GM20000 (cell line): ENCODE data around the gene SCN1A.

Experiments used
- DNase-seq: peaks from one replicate; pipeline ENCODE4 v3.0.0; 2012; ENCODE audit warnings: low spot score
- TF ChIP-seq, protein P1 (sequence below): IDR thresholded peaks from 2 replicates; pipeline ENCODE4 v1.5.1; 2012; ENCODE audit warnings: mild to moderate bottlenecking, control low read depth; ENCODE audit errors: extremely low read depth, missing control alignments

The SCN1A gene

DNA sequence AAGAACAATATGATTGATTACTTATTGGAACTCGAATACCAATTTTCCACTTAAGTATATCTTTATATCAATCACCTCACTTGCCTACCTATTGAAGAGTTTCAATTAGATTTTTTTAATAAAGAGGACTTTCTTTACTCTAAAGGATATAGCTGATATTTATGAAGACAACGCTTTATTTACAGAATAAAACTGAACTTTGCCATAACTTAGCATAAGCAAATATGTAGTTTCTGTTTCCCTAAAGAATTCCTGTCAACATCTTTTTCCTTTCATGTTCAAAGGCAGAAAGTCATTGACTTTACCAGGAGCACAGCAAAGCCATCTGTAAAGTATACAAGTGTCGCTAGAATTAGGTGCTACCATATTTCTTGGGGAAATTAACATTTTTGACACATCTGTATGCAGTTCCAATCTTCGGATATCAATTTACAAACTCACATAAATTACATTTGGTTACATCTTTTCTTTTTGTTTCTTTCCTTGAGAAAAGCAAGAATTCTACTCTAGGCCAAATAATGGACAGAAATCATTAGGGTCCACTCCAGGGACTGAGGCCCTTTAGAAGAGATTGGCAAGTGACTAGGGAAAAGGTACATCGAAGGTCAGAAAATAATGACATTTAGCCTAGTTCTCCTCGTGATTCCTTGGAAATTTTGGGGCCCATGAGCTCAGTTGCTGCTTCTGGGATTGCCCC is 7.5 kb upstream of the SCN1A start:
- no peak for DNase-seq
- TF ChIP-seq, protein P1, sequence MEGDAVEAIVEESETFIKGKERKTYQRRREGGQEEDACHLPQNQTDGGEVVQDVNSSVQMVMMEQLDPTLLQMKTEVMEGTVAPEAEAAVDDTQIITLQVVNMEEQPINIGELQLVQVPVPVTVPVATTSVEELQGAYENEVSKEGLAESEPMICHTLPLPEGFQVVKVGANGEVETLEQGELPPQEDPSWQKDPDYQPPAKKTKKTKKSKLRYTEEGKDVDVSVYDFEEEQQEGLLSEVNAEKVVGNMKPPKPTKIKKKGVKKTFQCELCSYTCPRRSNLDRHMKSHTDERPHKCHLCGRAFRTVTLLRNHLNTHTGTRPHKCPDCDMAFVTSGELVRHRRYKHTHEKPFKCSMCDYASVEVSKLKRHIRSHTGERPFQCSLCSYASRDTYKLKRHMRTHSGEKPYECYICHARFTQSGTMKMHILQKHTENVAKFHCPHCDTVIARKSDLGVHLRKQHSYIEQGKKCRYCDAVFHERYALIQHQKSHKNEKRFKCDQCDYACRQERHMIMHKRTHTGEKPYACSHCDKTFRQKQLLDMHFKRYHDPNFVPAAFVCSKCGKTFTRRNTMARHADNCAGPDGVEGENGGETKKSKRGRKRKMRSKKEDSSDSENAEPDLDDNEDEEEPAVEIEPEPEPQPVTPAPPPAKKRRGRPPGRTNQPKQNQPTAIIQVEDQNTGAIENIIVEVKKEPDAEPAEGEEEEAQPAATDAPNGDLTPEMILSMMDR, result no peak

DNA sequence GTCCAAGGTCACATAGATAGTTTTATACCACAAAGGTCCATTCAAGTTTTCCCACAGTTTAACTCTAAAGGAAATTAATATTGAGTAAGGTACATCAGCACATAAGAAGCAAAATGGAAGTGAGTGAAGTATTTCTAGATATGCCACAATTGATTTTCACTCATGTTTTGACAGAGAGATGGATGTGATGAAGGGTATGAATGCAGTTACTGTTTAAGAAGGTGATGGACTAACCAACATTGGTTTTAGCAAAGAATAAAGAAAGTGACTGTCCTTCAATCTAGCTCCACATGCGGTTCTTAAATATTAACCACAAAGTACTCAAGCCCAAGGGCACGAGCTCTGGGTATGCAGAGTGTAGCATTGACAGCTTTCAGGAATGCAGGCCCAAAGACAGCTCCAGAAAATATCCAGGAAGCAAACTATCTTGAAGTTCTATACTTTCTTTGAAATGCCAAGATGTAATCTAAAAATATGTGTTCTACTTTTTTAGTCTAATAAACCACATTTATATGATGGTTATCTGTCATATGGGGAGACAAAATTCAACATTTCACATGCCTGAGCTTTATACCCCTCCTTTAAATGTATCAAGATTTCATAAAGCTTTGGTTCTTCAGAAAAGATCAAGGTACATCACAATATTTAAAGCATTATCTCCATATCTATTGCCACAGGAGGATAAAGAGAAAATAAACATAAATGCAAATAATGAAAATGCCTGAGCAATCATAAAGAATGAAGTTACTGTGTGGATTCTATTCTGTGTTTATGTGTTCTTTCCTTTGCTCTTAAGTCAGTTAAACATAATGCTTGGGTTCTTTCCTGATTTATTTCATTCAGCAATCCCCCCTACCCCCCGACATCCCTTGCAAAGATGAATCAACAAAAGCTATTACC is 6.7 kb upstream of the SCN1A start:
- DNase-seq, result no peak
- TF ChIP-seq, protein P1, result no peak

DNA sequence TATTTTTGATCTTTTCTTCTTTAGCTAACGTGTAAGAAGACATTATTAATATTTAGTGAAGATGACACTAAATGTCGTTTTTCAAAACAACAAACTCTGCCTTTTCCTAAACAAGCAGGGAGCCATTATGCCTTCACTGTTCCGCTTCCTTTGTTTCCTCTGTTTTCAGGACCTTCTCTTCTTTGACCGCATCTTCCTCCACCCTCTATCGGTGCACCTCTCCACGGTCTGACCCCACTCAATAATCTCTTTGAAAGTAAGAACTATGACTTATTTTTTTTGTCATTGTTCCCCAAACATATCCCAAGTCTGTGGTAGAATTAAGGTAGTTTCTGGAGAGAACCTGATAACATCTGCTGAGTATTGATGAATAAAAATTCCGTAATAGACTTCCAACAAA is 5.8 kb upstream of the SCN1A start:
- TF ChIP-seq, protein P1, result no peak

DNA sequence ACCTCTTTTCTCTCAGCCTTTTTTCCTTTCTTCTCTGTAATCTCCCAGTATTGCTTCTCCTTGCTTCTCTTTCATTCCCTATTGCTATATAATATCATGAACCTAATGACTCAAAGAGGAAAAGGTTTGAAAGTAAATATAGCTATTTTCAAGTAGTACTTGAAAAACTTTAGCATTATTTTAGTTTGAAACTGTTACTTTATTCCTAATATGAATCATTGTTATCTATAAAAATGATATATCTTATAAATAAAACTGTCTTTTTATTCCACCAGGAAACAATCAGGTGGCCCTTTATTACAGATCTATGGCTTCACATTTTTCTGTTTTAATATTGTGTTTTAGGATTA is 311 bp upstream of the SCN1A start:
- TF ChIP-seq, protein P1, result no peak
- DNase-seq, result no peak

More for the DNA sequence above, 5.8 kb upstream of the SCN1A start:
- no peak for DNase-seq

DNA sequence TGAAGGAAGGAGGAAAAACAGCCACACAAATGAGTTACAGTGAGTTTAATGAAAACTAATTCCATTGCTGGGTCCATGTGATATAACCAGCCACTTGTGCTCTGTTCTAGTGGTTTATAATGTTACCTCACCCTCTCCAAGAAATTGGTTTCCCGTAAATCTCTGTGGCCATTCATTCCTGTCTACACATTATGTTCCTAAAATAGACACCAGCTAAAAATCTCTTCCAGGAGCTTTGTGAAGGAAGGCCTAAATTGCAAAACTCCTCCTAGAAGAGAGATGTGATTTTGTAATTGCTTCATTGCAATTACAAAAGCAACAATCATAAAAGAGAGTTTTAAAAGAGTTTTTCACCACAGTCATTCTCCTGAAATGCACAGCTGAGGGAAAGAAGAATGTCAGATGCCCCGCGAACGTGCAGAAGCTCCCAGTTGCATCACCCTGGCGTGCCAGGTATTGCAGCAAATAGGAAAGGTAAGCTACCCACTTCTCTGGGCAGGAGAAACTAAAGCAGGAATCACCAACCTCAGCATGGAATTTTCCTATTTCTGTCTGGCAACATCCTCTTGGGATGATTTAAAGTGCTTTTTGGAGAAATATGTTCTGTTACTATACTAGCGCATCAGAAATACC is 1.7 kb downstream of the SCN1A start:
- no peak for DNase-seq
- TF ChIP-seq, protein P1, result no peak

DNA sequence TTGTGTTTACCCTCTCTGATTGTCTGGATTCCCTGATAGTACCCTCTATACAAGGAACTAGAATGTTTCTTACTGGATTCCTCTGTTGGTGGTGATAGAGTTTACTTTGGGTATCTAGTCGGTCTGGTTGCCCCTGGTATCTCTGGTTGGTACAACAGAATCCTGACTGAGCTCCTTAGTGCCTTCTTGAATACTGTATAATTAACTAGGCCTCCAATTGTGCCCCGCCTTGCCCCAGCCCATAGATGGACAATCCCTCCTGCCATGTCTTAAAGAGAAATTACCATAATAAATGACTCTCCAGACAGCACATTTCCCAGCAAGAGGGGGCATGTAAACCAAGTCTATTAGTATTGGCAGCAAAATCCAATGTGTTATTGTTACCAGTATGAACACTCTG is 2.3 kb downstream of the SCN1A start:
- DNase-seq, result no peak
- TF ChIP-seq, protein P1, result no peak

DNA sequence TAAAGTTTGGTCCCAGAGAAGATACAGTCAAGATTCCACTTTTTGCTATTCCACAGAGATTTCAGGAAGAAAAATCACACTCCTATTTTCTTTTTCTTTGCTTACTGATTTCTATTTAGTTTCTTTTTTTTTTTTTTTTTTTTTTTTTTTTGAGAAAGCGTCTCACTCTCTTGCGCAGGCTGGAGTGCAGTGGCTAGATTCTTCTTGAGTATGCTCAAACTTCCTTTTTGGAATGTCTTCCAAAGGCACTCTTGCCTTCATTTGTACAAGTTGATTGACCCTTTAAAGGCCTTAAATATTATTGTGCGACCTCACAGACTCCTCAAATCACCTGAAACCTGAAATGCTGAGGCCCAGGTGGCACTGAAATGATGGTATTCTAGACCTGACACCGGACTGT is 9.6 kb downstream of the SCN1A start:
- no peak for DNase-seq
- TF ChIP-seq, protein P1, result no peak
